H9 (cell line): Measurements from ENCODE around the gene HOXC12. TPM values are rescaled to one million over a fixed set of nuclear protein-coding genes. Genes with fewer than 3 reads are reported as not detected.

Experiments
- DNase-seq: peaks from one replicate; pipeline ENCODE4 v3.0.0-alpha.2; 2017
- H2AFZ ChIP-seq: one replicate; pipeline ENCODE4 v1.6.1; 2013; ENCODE audit warnings: mild to moderate bottlenecking, low read length, control low read depth, moderate library complexity
- H2AK5ac ChIP-seq: 2 replicates; pipeline ENCODE4 v1.6.1; 2013; ENCODE audit warnings: low read length, control low read depth, mixed read lengths; ENCODE audit not compliant: insufficient read length
- H2BK120ac ChIP-seq: one replicate; pipeline ENCODE4 v1.6.1; 2013; ENCODE audit warnings: low read depth, mild to moderate bottlenecking, low read length, control low read depth, inconsistent platforms; ENCODE audit not compliant: poor library complexity, severe bottlenecking
- H2BK12ac ChIP-seq: 2 replicates; pipeline ENCODE4 v1.6.1; 2013; ENCODE audit warnings: low read length, control low read depth, mixed read lengths, low read depth; ENCODE audit not compliant: insufficient read length
- H2BK15ac ChIP-seq: 2 replicates; pipeline ENCODE4 v1.6.1; 2013; ENCODE audit warnings: low read depth, low read length, control low read depth
- H2BK20ac ChIP-seq: one replicate; pipeline ENCODE4 v1.6.1; 2013; ENCODE audit warnings: low read depth, mild to moderate bottlenecking, low read length, control low read depth, inconsistent platforms; ENCODE audit not compliant: poor library complexity, severe bottlenecking
- H2BK5ac ChIP-seq: 2 replicates; pipeline ENCODE4 v1.6.1; 2013; ENCODE audit warnings: low read length, control low read depth, mixed read lengths; ENCODE audit not compliant: insufficient read length
- H3K14ac ChIP-seq: 2 replicates; pipeline ENCODE4 v1.6.1; 2013; ENCODE audit warnings: low read length, control low read depth; ENCODE audit not compliant: insufficient read depth
- H3K18ac ChIP-seq: 2 replicates; pipeline ENCODE4 v1.6.1; 2013; ENCODE audit warnings: low read depth, mild to moderate bottlenecking, mixed read lengths, low read length, control low read depth; ENCODE audit not compliant: insufficient read length
- H3K23ac ChIP-seq: 2 replicates; pipeline ENCODE4 v1.6.1; 2013; ENCODE audit warnings: low read length, control low read depth, mixed read lengths, low read depth; ENCODE audit not compliant: insufficient read length
- H3K23me2 ChIP-seq: 2 replicates; pipeline ENCODE4 v1.6.1; 2013; ENCODE audit warnings: low read depth, mild to moderate bottlenecking, mixed read lengths, low read length, control low read depth; ENCODE audit not compliant: insufficient read length, poor library complexity, severe bottlenecking
- H3K27ac ChIP-seq: 2 replicates; pipeline ENCODE4 v1.5.1; 2013; ENCODE audit warnings: low read length, control low read depth, mixed read lengths, low read depth; ENCODE audit not compliant: insufficient read length
- H3K27me3 ChIP-seq: 2 replicates; pipeline ENCODE4 v1.6.1; 2013; ENCODE audit warnings: low read length, control low read depth, inconsistent platforms; ENCODE audit not compliant: insufficient read depth
- H3K4ac ChIP-seq: 2 replicates; pipeline ENCODE4 v1.6.1; 2013; ENCODE audit warnings: low read depth, mild to moderate bottlenecking, control low read depth, inconsistent platforms, low read length, moderate library complexity
- H3K4me1 ChIP-seq: 2 replicates; pipeline ENCODE4 v1.6.1; 2013; ENCODE audit warnings: low read length, control low read depth, inconsistent platforms; ENCODE audit not compliant: insufficient read depth
- H3K4me2 ChIP-seq: 2 replicates; pipeline ENCODE4 v1.6.1; 2013; ENCODE audit warnings: low read length, control low read depth, mixed read lengths; ENCODE audit not compliant: insufficient read length, insufficient read depth
- H3K56ac ChIP-seq: 2 replicates; pipeline ENCODE4 v1.6.1; 2013; ENCODE audit warnings: low read depth, mild to moderate bottlenecking, mixed read lengths, low read length, control low read depth; ENCODE audit not compliant: insufficient read length
- H3K79me1 ChIP-seq: 2 replicates; pipeline ENCODE4 v1.6.1; 2013; ENCODE audit warnings: low read depth, mild to moderate bottlenecking, moderate library complexity, low read length, control low read depth, inconsistent platforms; ENCODE audit not compliant: insufficient read depth, poor library complexity, severe bottlenecking
- H3K79me2 ChIP-seq: 2 replicates; pipeline ENCODE4 v1.6.1; 2013; ENCODE audit warnings: low read length, control low read depth, inconsistent platforms; ENCODE audit not compliant: insufficient read depth
- H3K9ac ChIP-seq: 2 replicates; pipeline ENCODE4 v1.6.1; 2013; ENCODE audit warnings: low read length, control low read depth, mixed read lengths; ENCODE audit not compliant: insufficient read length; ENCODE audit errors: extremely low read depth
- H3K9me3 ChIP-seq: one replicate; pipeline ENCODE4 v1.6.1; 2013; ENCODE audit warnings: low read depth, low read length, inconsistent platforms; ENCODE audit not compliant: control insufficient read depth
- H3T11ph ChIP-seq: one replicate; pipeline ENCODE4 v1.6.1; 2013; ENCODE audit warnings: mild to moderate bottlenecking, low read length, control low read depth, inconsistent platforms
- H4K20me1 ChIP-seq: one replicate; pipeline ENCODE4 v1.6.1; 2013; ENCODE audit not compliant: control insufficient read depth, insufficient read length, insufficient read depth
- H4K5ac ChIP-seq: 2 replicates; pipeline ENCODE4 v1.6.1; 2013; ENCODE audit warnings: low read depth, mild to moderate bottlenecking, mixed read lengths, low read length, control low read depth; ENCODE audit not compliant: insufficient read length
- H4K8ac ChIP-seq: replicated peaks from 2 replicates; pipeline ENCODE4 v1.6.1; 2013; ENCODE audit warnings: low read length, control low read depth, mixed read lengths, low read depth; ENCODE audit not compliant: insufficient read length
- H4K91ac ChIP-seq: 2 replicates; pipeline ENCODE4 v1.6.1; 2013; ENCODE audit warnings: low read depth, mild to moderate bottlenecking, moderate library complexity, mixed read lengths, low read length, control low read depth; ENCODE audit not compliant: insufficient read length
- H3K27ac Mint-ChIP-seq, 3 experiments: 2 replicates in 2 of 3; 3 replicates in 1 of 3; pipeline ENCODE4 v1.8.0; 2020 to 2021; ENCODE audit warnings: mixed read lengths in 3 of 3, mild to moderate bottlenecking in 1 of 3, moderate library complexity in 1 of 3
- H3K27me3 Mint-ChIP-seq: 2 replicates; pipeline ENCODE4 v1.8.0; 2021; ENCODE audit warnings: low read depth, mild to moderate bottlenecking, moderate library complexity, mixed read lengths
- H3K36me3 Mint-ChIP-seq, 3 experiments: 2 replicates in 2 of 3; 3 replicates in 1 of 3; pipeline ENCODE4 v1.8.0; 2020 to 2021; ENCODE audit warnings: low read depth in 3 of 3, mixed read lengths in 3 of 3; ENCODE audit not compliant: insufficient read depth in 1 of 3
- H3K4me1 Mint-ChIP-seq, 2 experiments: 2 replicates each; pipeline ENCODE4 v1.8.0; 2020; ENCODE audit warnings: mixed read lengths in 2 of 2
- H3K4me3 Mint-ChIP-seq, 2 experiments: 2 replicates in 1 of 2; 3 replicates in 1 of 2; pipeline ENCODE4 v1.8.0; 2020 to 2021; ENCODE audit warnings: mild to moderate bottlenecking in 2 of 2, mixed read lengths in 2 of 2, moderate library complexity in 1 of 2
- H3K9me3 Mint-ChIP-seq, 2 experiments: 2 replicates in 1 of 2; 3 replicates in 1 of 2; pipeline ENCODE4 v1.8.0; 2020; ENCODE audit warnings: mild to moderate bottlenecking in 2 of 2, mixed read lengths in 2 of 2, moderate library complexity in 1 of 2
- WGBS: extraction: QIAGEN DNeasy Blood & Tissue Kit; methylation state at CpG from one replicate; pipeline ENCODE4 v1.1.7; 2013; ENCODE audit warnings: missing lambda C conversion rate, low lambda C conversion rate, mixed read lengths; ENCODE audit not compliant: insufficient read length; ENCODE audit errors: extremely low coverage; 5-methylcytosine and 5-hydroxymethylcytosine counted together
- total RNA-seq: library from RNA; stranded (reverse); gene quantifications from 2 replicates; pipeline ENCODE4 v1.2.1, GENCODE V29; 2021
- TF ChIP-seq, protein P1 (sequence below): fragments of 200-600 bp; sonication (generic); conservative IDR thresholded peaks from 3 replicates; pipeline ENCODE4 v1.8.0; 2021; ENCODE audit warnings: antibody characterized with exemption, mild to moderate bottlenecking

Gene HOXC12
- total RNA-seq, 1 experiment from 2014 or later: not detected

DNA sequence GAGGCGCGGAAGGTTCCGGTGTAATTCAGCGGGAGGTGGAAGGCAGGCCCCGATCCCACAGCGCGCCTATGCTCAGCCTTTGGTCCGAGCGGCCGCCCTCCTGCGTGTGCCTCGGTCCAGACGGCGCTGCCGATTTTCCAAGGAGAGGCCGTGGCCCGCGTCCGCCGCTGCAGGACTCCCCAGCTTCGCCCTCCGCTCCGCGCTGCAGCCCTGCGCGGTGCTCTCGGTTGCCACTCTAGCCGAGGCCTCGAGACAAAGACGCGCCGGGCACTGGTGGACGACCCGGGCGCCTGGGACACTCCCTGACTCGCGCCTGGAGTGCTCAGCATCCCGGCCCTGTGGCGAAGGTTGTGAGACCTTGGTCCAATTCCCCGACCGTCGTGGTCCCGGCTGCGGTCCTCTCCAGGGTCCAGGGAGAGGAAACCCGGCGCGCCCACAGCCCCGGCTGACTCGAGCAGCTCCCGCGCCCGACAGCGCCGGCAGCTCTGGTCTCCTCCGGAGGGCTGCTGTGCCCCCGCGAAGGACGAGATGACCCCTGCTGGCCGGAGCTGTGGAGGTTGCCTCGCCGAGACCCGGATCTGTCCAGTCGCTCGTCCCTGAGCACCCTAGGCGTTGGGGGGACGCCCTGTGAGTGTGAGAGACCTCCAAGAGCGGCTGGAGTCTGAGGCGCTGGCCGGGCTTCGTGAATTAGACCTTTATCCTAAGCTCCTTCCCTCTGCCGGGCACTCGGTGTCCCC lies 6.5 kb downstream of the HOXC12 start:
- no peak overlapping the region for H4K91ac ChIP-seq
- H2BK15ac ChIP-seq: no peak overlapping the region
- no CpG with 5 or more reads among the region's 72 CpGs for WGBS
- H3K4me2 ChIP-seq: no peak overlapping the region
- H2BK12ac ChIP-seq: no peak overlapping the region
- no peak overlapping the region for H3K56ac ChIP-seq
- no peaks in the 10 kb centered on the region for H3K4me1 ChIP-seq
- no peak overlapping the region for H3K23ac ChIP-seq
- no peak overlapping the region for H4K8ac ChIP-seq
- H4K5ac ChIP-seq: no peak overlapping the region
- no peak overlapping the region for H3K9ac ChIP-seq
- H3K27ac ChIP-seq: no peak overlapping the region
- H2AK5ac ChIP-seq: no peak overlapping the region
- no peaks in the 10 kb centered on the region for H3K79me2 ChIP-seq
- Mint-ChIP-seq H3K4me1 (peaks cover 4 to 6% of the 10 kb centered on the region in 2 experiments; a peak in 3 of 4 replicates), H3K27ac (no peak overlapping the region), H3K36me3 (no peaks in the 10 kb centered on the region; a peak in 1 of 7 replicates), H3K4me3 (no peak overlapping the region), H3K9me3 (peaks cover 0 to 11% of the 10 kb centered on the region in 2 experiments; a peak in 2 of 5 replicates), H3K27me3 (peaks cover 100% of the 10 kb centered on the region)
- TF ChIP-seq, protein P1, sequence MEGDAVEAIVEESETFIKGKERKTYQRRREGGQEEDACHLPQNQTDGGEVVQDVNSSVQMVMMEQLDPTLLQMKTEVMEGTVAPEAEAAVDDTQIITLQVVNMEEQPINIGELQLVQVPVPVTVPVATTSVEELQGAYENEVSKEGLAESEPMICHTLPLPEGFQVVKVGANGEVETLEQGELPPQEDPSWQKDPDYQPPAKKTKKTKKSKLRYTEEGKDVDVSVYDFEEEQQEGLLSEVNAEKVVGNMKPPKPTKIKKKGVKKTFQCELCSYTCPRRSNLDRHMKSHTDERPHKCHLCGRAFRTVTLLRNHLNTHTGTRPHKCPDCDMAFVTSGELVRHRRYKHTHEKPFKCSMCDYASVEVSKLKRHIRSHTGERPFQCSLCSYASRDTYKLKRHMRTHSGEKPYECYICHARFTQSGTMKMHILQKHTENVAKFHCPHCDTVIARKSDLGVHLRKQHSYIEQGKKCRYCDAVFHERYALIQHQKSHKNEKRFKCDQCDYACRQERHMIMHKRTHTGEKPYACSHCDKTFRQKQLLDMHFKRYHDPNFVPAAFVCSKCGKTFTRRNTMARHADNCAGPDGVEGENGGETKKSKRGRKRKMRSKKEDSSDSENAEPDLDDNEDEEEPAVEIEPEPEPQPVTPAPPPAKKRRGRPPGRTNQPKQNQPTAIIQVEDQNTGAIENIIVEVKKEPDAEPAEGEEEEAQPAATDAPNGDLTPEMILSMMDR: peak; percentile 38; the same call in 2 of the 3 replicates
- H3K9me3 ChIP-seq: no peaks in the 10 kb centered on the region
- DNase-seq: peak; percentile 79
- H4K20me1 ChIP-seq: no peaks in the 10 kb centered on the region
- H2BK5ac ChIP-seq: no peak overlapping the region
- no peaks in the 10 kb centered on the region for H3K23me2 ChIP-seq
- no peak overlapping the region for H3T11ph ChIP-seq
- H3K27me3 ChIP-seq: peaks cover 95% of the 10 kb centered on the region
- no peak overlapping the region for H2BK120ac ChIP-seq
- H2BK20ac ChIP-seq: no peak overlapping the region
- no peak overlapping the region for H2AFZ ChIP-seq
- H3K79me1 ChIP-seq: no peaks in the 10 kb centered on the region
- H3K18ac ChIP-seq: no peak overlapping the region
- H3K14ac ChIP-seq: no peak overlapping the region; the same call in 1 of the 2 replicates
- no peak overlapping the region for H3K4ac ChIP-seq
